ENCODE results near the gene LZTS2. TPM values are rescaled to one million over a fixed set of nuclear protein-coding genes. Genes with fewer than 3 reads are reported as not detected.

Gene LZTS2
- total and polyA plus RNA-seq, 2 of the 4 experiments (the other 2 are of a cell fraction), result 19.2 to 101 TPM

- in situ Hi-C loops (cut with MboI; ENCODE audit: low sequenced_read_pairs), result no loop called here
- peak overlapping the region; percentile 60 for H2BK20ac ChIP-seq (ENCODE audit: low read depth, low read length)
- H3K4me2 ChIP-seq (ENCODE audit: low read depth, low read length), result peak overlapping the region; percentile 35
- DNase-seq (no peak), ATAC-seq (ENCODE audit: low read depth) (peak; percentile 2; the same call in 1 of the 2 replicates)
- no peak overlapping the region for H3K4me3 ChIP-seq (ENCODE audit: insufficient read depth, low read depth, low read length)
- H3K23ac ChIP-seq (ENCODE audit: low read depth, low read length), result peak overlapping the region; percentile 33
- H3K9me1 ChIP-seq (ENCODE audit: insufficient read depth, low read length), result peaks cover 20% of the 10 kb centered on the region
- peak overlapping the region; percentile 73 for H3K27ac ChIP-seq (ENCODE audit: insufficient read depth, low read length)
- H3K14ac ChIP-seq (replicated peaks; ENCODE audit: low read depth, low read length), result peak overlapping the region; percentile 84
- ChIA-PET CTCF (interaction anchor here (0.6 to 1.5 kb wide), 4 partner anchors 10 to 84 kb away, joined by 4 to 5 read pairs (median 4); partner anchors contain the start of genes PDZD7 and SFXN3), POLR2A (ENCODE audit: unreplicated experiment) (interaction anchor here (0.6 to 1.0 kb wide), 2 partner anchors 9 to 1115 kb away, joined by 4 to 5 read pairs; partner anchors contain the start of gene LZTS2)
- H3K56ac ChIP-seq (ENCODE audit: extremely low read depth, insufficient read depth, low read length), result peak overlapping the region; percentile 28; the same call in 1 of the 2 replicates
- no peak for TF ChIP-seq MXI1 (IDR thresholded peaks at IDR 0.05; ENCODE audit: borderline replicate concordance, low read depth, low read length)
- TF ChIP-seq, protein P1, sequence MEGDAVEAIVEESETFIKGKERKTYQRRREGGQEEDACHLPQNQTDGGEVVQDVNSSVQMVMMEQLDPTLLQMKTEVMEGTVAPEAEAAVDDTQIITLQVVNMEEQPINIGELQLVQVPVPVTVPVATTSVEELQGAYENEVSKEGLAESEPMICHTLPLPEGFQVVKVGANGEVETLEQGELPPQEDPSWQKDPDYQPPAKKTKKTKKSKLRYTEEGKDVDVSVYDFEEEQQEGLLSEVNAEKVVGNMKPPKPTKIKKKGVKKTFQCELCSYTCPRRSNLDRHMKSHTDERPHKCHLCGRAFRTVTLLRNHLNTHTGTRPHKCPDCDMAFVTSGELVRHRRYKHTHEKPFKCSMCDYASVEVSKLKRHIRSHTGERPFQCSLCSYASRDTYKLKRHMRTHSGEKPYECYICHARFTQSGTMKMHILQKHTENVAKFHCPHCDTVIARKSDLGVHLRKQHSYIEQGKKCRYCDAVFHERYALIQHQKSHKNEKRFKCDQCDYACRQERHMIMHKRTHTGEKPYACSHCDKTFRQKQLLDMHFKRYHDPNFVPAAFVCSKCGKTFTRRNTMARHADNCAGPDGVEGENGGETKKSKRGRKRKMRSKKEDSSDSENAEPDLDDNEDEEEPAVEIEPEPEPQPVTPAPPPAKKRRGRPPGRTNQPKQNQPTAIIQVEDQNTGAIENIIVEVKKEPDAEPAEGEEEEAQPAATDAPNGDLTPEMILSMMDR (conservative IDR thresholded peaks at IDR 0.05; ENCODE audit: low read depth, low read length), result no peak
- TF ChIP-seq, protein P2, sequence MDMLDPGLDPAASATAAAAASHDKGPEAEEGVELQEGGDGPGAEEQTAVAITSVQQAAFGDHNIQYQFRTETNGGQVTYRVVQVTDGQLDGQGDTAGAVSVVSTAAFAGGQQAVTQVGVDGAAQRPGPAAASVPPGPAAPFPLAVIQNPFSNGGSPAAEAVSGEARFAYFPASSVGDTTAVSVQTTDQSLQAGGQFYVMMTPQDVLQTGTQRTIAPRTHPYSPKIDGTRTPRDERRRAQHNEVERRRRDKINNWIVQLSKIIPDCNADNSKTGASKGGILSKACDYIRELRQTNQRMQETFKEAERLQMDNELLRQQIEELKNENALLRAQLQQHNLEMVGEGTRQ (IDR thresholded peaks at IDR 0.05; ENCODE audit: low read depth, low read length), result 0 out of 2 replicates have a peak, but pooled peaks have one; percentile 5
- dilution Hi-C loops (cut with HindIII; ENCODE audit: low sequenced_read_pairs, unreplicated experiment), result no loop called here
- peak overlapping the region; percentile 79 for H2BK5ac ChIP-seq (ENCODE audit: low read depth, low read length, poor library complexity, severe bottlenecking)
- H3K4me1 ChIP-seq (ENCODE audit: control insufficient read depth, insufficient read depth, low read length), result peaks cover 30% of the 10 kb centered on the region
- peaks cover 46% of the 10 kb centered on the region for H4K20me1 ChIP-seq (ENCODE audit: insufficient read depth, low read length)
- H3K4ac ChIP-seq (ENCODE audit: low read depth, low read length), result peak overlapping the region; percentile 65
- peak overlapping the region; percentile 34 for H2AFZ ChIP-seq (replicated peaks; ENCODE audit: low read length, poor library complexity)
- intact Hi-C loops (cut with micrococcal nuclease), result no loop called here
- peak overlapping the region; percentile 36 for H2BK120ac ChIP-seq (ENCODE audit: low read depth, low read length)
- peak overlapping the region; percentile 69 for H4K5ac ChIP-seq (ENCODE audit: low read depth, low read length)
- no peaks in the 10 kb centered on the region for H3K9me3 ChIP-seq (ENCODE audit: control insufficient read depth, insufficient read depth, low read length)
- 47% methylated on average over 4 of the region's 13 CpGs; no CpG with 5 or more reads in 1 of the 2 experiments for WGBS, 2 experiments (ENCODE audit: extremely low coverage in 2 of 2, insufficient read length in 1 of 2)
- no peaks in the 10 kb centered on the region for H3K27me3 ChIP-seq (ENCODE audit: control insufficient read depth, insufficient read depth, low read length)
- peaks cover 18 to 54% of the 10 kb centered on the region in 2 experiments; a peak in 3 of 4 replicates for H3K79me1 ChIP-seq (ENCODE audit: low read depth in 1 of 2, low read length in 2 of 2)
- H3K9ac ChIP-seq (ENCODE audit: low read depth, low read length), result peak overlapping the region; percentile 21; the same call in 1 of the 2 replicates
- BruUV-seq (replicated peaks), result no TSS peak
- peak overlapping the region; percentile 98 for H2AK5ac ChIP-seq (ENCODE audit: low read depth, low read length)
- H3K18ac ChIP-seq (ENCODE audit: low read depth, low read length), result peak overlapping the region; percentile 87
- H3K36me3 ChIP-seq (ENCODE audit: control insufficient read depth, insufficient read depth, low read length), result peaks cover 37% of the 10 kb centered on the region
- peak overlapping the region; percentile 4; the same call in 1 of the 3 replicates for H2BK15ac ChIP-seq (ENCODE audit: low read depth, low read length)
- H4K8ac ChIP-seq (ENCODE audit: low read depth in 2 of 2, low read length in 2 of 2), result peak overlapping the region in 1 of 2 experiments; percentile 71; a peak in 1 of 4 replicates
- peak overlapping the region; percentile 76 for H2AK9ac ChIP-seq (replicated peaks; ENCODE audit: low read depth, low read length, poor library complexity)
- peak overlapping the region; percentile 77 for H4K91ac ChIP-seq (ENCODE audit: insufficient read depth, low read depth, low read length)
Observed at GRCh38 chr10:101007915-101008822, 8.6 kb downstream of the LZTS2 start.

Data from IMR-90 (cell line).